IPS-11a (cell line): ENCODE data around the gene STRBP.

Source experiments
- H3K4me3 ChIP-seq: one replicate; pipeline ENCODE4 v1.5.1; 2013; ENCODE audit warnings: low read depth, low read length, control low read depth

The STRBP gene

GRCh38 chr9:123073441-123073840, 194.9 kb downstream of the STRBP start:
- H3K4me3 ChIP-seq = no peak overlapping the region

GRCh38 chr9:123072407-123072995, 195.9 kb downstream of the STRBP start:
- H3K4me3 ChIP-seq = no peak overlapping the region
